ENCODE results near the gene TOM1. TPM values are rescaled to one million over a fixed set of nuclear protein-coding genes. Genes with fewer than 3 reads are reported as not detected.

TOM1 gene
- total and polyA plus RNA-seq, 2 of the 13 experiments (the other 11 are each of a cell fraction or from before 2014, with no cell fraction given): 30.8 to 87.3 TPM

DNA sequence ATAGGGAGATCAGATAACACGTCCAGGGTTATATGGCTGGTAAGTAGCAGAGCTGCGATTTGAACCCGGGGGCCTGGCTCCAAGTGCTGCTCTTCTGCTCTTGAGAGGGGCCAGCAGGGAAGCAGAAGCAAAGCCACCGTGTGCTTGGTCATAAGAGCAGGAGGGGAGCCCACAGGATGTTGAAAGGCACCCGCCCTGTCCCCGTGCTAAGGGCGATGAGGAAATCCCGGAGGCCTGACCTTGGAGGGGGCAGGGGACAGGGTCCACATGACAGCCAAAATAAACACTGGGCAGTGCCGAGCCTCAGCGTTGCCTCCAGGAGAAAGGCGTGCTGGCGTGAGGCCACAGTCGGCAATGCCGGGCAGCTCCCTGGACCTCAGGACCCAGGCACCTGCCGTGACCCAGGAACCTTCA, 28.8 kb downstream of the TOM1 start (continued):
- TF ChIP-seq, protein P1, sequence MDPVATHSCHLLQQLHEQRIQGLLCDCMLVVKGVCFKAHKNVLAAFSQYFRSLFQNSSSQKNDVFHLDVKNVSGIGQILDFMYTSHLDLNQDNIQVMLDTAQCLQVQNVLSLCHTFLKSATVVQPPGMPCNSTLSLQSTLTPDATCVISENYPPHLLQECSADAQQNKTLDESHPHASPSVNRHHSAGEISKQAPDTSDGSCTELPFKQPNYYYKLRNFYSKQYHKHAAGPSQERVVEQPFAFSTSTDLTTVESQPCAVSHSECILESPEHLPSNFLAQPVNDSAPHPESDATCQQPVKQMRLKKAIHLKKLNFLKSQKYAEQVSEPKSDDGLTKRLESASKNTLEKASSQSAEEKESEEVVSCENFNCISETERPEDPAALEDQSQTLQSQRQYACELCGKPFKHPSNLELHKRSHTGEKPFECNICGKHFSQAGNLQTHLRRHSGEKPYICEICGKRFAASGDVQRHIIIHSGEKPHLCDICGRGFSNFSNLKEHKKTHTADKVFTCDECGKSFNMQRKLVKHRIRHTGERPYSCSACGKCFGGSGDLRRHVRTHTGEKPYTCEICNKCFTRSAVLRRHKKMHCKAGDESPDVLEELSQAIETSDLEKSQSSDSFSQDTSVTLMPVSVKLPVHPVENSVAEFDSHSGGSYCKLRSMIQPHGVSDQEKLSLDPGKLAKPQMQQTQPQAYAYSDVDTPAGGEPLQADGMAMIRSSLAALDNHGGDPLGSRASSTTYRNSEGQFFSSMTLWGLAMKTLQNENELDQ (CRISPR knock-in tag; IDR thresholded peaks at IDR 0.05; ENCODE audit: borderline replicate concordance): 0 out of 2 replicates have a peak, but pooled peaks have one; percentile 86
- no peak for TF ChIP-seq POLR2A (IDR thresholded peaks at IDR 0.05; ENCODE audit: insufficient read depth in 1 of 2, low read depth in 2 of 2, low read length in 2 of 2)
- TF ChIP-seq GATAD1 (CRISPR knock-in tag; IDR thresholded peaks at IDR 0.05): peak; percentile 82
- TF ChIP-seq NFATC3 (CRISPR knock-in tag; IDR thresholded peaks at IDR 0.05): no peak
- no peak for TF ChIP-seq AGO2 (optimal IDR thresholded peaks at IDR 0.05; ENCODE audit: low read depth, low read length)
- TF ChIP-seq, protein P2, sequence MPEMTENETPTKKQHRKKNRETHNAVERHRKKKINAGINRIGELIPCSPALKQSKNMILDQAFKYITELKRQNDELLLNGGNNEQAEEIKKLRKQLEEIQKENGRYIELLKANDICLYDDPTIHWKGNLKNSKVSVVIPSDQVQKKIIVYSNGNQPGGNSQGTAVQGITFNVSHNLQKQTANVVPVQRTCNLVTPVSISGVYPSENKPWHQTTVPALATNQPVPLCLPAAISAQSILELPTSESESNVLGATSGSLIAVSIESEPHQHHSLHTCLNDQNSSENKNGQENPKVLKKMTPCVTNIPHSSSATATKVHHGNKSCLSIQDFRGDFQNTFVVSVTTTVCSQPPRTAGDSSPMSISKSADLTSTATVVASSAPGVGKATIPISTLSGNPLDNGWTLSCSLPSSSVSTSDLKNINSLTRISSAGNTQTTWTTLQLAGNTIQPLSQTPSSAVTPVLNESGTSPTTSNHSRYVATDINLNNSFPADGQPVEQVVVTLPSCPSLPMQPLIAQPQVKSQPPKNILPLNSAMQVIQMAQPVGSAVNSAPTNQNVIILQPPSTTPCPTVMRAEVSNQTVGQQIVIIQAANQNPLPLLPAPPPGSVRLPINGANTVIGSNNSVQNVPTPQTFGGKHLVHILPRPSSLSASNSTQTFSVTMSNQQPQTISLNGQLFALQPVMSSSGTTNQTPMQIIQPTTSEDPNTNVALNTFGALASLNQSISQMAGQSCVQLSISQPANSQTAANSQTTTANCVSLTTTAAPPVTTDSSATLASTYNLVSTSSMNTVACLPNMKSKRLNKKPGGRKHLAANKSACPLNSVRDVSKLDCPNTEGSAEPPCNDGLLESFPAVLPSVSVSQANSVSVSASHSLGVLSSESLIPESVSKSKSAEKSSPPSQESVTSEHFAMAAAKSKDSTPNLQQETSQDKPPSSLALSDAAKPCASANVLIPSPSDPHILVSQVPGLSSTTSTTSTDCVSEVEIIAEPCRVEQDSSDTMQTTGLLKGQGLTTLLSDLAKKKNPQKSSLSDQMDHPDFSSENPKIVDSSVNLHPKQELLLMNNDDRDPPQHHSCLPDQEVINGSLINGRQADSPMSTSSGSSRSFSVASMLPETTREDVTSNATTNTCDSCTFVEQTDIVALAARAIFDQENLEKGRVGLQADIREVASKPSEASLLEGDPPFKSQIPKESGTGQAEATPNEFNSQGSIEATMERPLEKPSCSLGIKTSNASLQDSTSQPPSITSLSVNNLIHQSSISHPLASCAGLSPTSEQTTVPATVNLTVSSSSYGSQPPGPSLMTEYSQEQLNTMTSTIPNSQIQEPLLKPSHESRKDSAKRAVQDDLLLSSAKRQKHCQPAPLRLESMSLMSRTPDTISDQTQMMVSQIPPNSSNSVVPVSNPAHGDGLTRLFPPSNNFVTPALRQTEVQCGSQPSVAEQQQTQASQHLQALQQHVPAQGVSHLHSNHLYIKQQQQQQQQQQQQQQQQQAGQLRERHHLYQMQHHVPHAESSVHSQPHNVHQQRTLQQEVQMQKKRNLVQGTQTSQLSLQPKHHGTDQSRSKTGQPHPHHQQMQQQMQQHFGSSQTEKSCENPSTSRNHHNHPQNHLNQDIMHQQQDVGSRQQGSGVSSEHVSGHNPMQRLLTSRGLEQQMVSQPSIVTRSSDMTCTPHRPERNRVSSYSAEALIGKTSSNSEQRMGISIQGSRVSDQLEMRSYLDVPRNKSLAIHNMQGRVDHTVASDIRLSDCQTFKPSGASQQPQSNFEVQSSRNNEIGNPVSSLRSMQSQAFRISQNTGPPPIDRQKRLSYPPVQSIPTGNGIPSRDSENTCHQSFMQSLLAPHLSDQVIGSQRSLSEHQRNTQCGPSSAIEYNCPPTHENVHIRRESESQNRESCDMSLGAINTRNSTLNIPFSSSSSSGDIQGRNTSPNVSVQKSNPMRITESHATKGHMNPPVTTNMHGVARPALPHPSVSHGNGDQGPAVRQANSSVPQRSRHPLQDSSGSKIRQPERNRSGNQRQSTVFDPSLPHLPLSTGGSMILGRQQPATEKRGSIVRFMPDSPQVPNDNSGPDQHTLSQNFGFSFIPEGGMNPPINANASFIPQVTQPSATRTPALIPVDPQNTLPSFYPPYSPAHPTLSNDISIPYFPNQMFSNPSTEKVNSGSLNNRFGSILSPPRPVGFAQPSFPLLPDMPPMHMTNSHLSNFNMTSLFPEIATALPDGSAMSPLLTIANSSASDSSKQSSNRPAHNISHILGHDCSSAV (CRISPR knock-in tag; IDR thresholded peaks at IDR 0.05; ENCODE audit: borderline replicate concordance): no peak
- TF ChIP-seq NBN (conservative IDR thresholded peaks at IDR 0.05): no peak
- TF ChIP-seq KDM5A (IDR thresholded peaks at IDR 0.05; ENCODE audit: borderline replicate concordance, low read length): no peak
- no peak for TF ChIP-seq ZNF558 (CRISPR knock-in tag; IDR thresholded peaks at IDR 0.05; ENCODE audit: borderline replicate concordance)
- peak; percentile 86 for TF ChIP-seq HOXD1 (CRISPR knock-in tag; IDR thresholded peaks at IDR 0.05)
- TF ChIP-seq, protein P3, sequence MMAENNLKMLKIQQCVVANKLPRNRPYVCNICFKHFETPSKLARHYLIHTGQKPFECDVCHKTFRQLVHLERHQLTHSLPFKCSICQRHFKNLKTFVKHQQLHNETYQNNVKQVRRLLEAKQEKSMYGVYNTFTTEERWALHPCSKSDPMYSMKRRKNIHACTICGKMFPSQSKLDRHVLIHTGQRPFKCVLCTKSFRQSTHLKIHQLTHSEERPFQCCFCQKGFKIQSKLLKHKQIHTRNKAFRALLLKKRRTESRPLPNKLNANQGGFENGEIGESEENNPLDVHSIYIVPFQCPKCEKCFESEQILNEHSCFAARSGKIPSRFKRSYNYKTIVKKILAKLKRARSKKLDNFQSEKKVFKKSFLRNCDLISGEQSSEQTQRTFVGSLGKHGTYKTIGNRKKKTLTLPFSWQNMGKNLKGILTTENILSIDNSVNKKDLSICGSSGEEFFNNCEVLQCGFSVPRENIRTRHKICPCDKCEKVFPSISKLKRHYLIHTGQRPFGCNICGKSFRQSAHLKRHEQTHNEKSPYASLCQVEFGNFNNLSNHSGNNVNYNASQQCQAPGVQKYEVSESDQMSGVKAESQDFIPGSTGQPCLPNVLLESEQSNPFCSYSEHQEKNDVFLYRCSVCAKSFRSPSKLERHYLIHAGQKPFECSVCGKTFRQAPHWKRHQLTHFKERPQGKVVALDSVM (CRISPR knock-in tag; IDR thresholded peaks at IDR 0.05): peak; percentile 41; the same call in 1 of the 2 replicates
- TF ChIP-seq NKX3-1 (CRISPR knock-in tag; IDR thresholded peaks at IDR 0.05): no peak
- peak; percentile 74; the same call in 1 of the 2 replicates for TF ChIP-seq ZNF567 (CRISPR knock-in tag; IDR thresholded peaks at IDR 0.05; ENCODE audit: borderline replicate concordance)
- TF ChIP-seq ZBTB3 (CRISPR knock-in tag; IDR thresholded peaks at IDR 0.05; ENCODE audit: borderline replicate concordance, low read depth): peak; percentile 43; the same call in 1 of the 2 replicates
- peak; percentile 43; the same call in 1 of the 2 replicates for TF ChIP-seq MYNN (CRISPR knock-in tag; IDR thresholded peaks at IDR 0.05; ENCODE audit: low read depth)
- TF ChIP-seq NR2F2 (IDR thresholded peaks at IDR 0.05; ENCODE audit: borderline replicate concordance, low read depth): peak; percentile 69; the same call in 1 of the 2 replicates
